GM12878 (cell line): Measurements from ENCODE around the gene FDXR.

Experiments used
- CBX5 ChIP-seq: sonication (generic); IDR thresholded peaks from 2 replicates; pipeline ENCODE4 v1.6.1; 2016; ENCODE audit warnings: low read depth, moderate library complexity, mild to moderate bottlenecking, inconsistent platforms
- CHD2 ChIP-seq: IDR thresholded peaks from 2 replicates; pipeline ENCODE4 v1.6.1; 2011; ENCODE audit warnings: low read depth, low read length, improper control_type of control experiment, borderline replicate concordance
- CTCF ChIP-seq, 3 experiments: IDR thresholded peaks in 2 of 3; conservative IDR thresholded peaks in 1 of 3; 2 replicates each; pipeline ENCODE4 v1.5.1; 2011; ENCODE audit warnings: low read depth in 3 of 3, low read length in 3 of 3, mild to moderate bottlenecking in 3 of 3, control low read depth in 2 of 3, moderate library complexity in 2 of 3, inconsistent platforms in 1 of 3, mixed read lengths in 1 of 3; ENCODE audit not compliant: control insufficient read depth in 2 of 3, insufficient read depth in 1 of 3; ENCODE audit errors: extremely low read depth in 1 of 3
- HDAC6 ChIP-seq: fragments of 200-600 bp; sonication (generic); IDR thresholded peaks from one replicate; pipeline ENCODE4 v1.8.0; 2017; ENCODE audit warnings: antibody characterized with exemption; ENCODE audit not compliant: unreplicated experiment
- POLR2A ChIP-seq: IDR thresholded peaks from 2 replicates; pipeline ENCODE4 v1.6.1; 2011; ENCODE audit warnings: low read depth, mild to moderate bottlenecking, low read length
- TAF1 ChIP-seq: IDR thresholded peaks from 2 replicates; pipeline ENCODE4 v1.6.1; 2011; ENCODE audit warnings: mild to moderate bottlenecking, low read depth, low read length, borderline replicate concordance
- ZSCAN29 ChIP-seq: fragments of 450-650 bp; IDR thresholded peaks from 2 replicates; pipeline ENCODE4 v1.6.1; 2017; ENCODE audit warnings: mild to moderate bottlenecking, moderate library complexity

- TF ChIP-seq CBX5 (no peak), CHD2 (no peak), CTCF (IDR thresholded peaks at IDR 0.05 in 2 of 3, conservative IDR thresholded peaks at IDR 0.05 in 1 of 3; ENCODE audit: control insufficient read depth in 2 of 3, extremely low read depth in 1 of 3, insufficient read depth in 1 of 3, low read depth in 3 of 3, low read length in 3 of 3) (no peak), POLR2A (no peak), ZSCAN29 (no peak), TAF1 (no peak), HDAC6 (no peak)
These were observed 50.4 kb downstream of the FDXR start for GRCh38 chr17:74822335-74822938.
